Colonic mucosa (tissue), 4 donors: ENCODE measurements around the gene PTPRM. TPM values are rescaled to one million over a fixed set of nuclear protein-coding genes. Genes with fewer than 3 reads are reported as not detected.

Experiments
- DNase-seq: peaks from one replicate; pipeline ENCODE4 v3.0.0-alpha.2; 2020
- H3K27ac ChIP-seq: fragments of 200-600 bp; one replicate; pipeline ENCODE4 v1.8.0; 2021
- H3K27me3 ChIP-seq: fragments of 200-600 bp; one replicate; pipeline ENCODE4 v1.8.0; 2021
- H3K36me3 ChIP-seq: fragments of 200-600 bp; one replicate; pipeline ENCODE4 v1.8.0; 2021
- H3K4me1 ChIP-seq: fragments of 200-600 bp; one replicate; pipeline ENCODE4 v1.8.0; 2021; ENCODE audit warnings: mild to moderate bottlenecking
- H3K4me3 ChIP-seq: fragments of 200-600 bp; one replicate; pipeline ENCODE4 v1.8.0; 2021
- H3K9ac ChIP-seq, 2 donors: one replicate each; pipeline ENCODE4 v1.7.0; 2013; ENCODE audit warnings: control low read depth in 2 of 2, low read depth in 2 of 2, low read length in 2 of 2
- H3K9me3 ChIP-seq: fragments of 200-600 bp; one replicate; pipeline ENCODE4 v1.8.0; 2021
- intact Hi-C: fragments of 100-400 bp; cut with DNase I; formaldehyde crosslinking; loops from one replicate; pipeline ENCODE4 v1.14.1; 2022
- total RNA-seq, 2 donors: library from RNA; stranded (reverse); fragmentation: NEBNext Ultra II Directional in 1 of 2; extraction: Animal tissue kit (Norgen Biotek cat#: 25700) in 1 of 2; gene quantifications; one replicate each; pipeline ENCODE4 v1.2.1, GENCODE V29; 2021
- TF ChIP-seq, protein P1 (sequence below): fragments of 200-600 bp; IDR thresholded peaks from one replicate; pipeline ENCODE4 v1.8.0; 2022; ENCODE audit warnings: antibody characterized with exemption, mild to moderate bottlenecking
- donor health status: healthy.
- donor health status: DM: no; HTN: no; CAD: no.
- donor health status: DM: no; HTN: no; CAD: no.

Gene PTPRM
- total RNA-seq, 2 donors from 2014 or later, result 8.1 to 13.9 TPM

DNA sequence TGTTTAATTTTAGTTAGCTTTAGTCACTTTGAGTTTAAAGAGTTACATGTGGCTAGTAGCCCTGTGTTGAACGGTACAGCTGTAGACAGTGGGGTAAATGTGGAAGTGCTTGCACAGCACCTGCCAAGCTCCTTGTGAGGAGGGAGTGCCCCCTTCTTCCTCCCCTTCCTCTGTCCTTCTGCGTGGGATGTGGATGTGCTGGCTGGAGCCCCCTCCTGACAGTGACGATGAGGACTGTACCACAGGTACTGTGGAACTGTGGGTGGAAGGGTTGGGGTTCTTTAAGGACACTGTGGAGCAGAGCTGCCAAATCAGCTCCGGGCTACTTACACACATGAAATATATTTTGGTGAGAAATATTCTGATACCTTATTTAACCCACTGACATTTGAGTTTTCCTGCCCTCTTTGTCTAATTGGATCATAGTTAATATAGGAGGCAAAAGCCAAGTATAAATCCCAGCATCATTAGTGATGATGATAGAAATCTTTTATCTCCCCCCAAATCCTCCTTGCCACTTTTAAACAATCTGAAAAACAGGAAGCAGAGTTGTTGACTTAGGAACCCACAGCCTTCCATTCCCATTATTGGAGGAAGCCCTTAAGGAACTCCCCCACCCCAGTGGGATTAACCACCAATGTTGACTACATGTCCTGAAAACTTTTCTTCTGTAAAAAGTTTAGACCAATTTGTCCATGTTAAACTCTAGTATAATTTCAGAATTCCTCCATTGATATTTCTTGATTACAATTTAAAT lies 181.3 kb downstream of the PTPRM start:
- DNase-seq, result no peak
- Histone ChIP-seq H3K4me3 (no peak overlapping the region), H3K4me1 (no peaks in the 10 kb centered on the region), H3K27ac (no peak overlapping the region), H3K9me3 (no peaks in the 10 kb centered on the region), H3K27me3 (no peaks in the 10 kb centered on the region), H3K9ac (no peak overlapping the region), H3K36me3 (no peaks in the 10 kb centered on the region)
- intact Hi-C loops, result no loop called here
- TF ChIP-seq, protein P1, sequence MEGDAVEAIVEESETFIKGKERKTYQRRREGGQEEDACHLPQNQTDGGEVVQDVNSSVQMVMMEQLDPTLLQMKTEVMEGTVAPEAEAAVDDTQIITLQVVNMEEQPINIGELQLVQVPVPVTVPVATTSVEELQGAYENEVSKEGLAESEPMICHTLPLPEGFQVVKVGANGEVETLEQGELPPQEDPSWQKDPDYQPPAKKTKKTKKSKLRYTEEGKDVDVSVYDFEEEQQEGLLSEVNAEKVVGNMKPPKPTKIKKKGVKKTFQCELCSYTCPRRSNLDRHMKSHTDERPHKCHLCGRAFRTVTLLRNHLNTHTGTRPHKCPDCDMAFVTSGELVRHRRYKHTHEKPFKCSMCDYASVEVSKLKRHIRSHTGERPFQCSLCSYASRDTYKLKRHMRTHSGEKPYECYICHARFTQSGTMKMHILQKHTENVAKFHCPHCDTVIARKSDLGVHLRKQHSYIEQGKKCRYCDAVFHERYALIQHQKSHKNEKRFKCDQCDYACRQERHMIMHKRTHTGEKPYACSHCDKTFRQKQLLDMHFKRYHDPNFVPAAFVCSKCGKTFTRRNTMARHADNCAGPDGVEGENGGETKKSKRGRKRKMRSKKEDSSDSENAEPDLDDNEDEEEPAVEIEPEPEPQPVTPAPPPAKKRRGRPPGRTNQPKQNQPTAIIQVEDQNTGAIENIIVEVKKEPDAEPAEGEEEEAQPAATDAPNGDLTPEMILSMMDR, result no peak

DNA sequence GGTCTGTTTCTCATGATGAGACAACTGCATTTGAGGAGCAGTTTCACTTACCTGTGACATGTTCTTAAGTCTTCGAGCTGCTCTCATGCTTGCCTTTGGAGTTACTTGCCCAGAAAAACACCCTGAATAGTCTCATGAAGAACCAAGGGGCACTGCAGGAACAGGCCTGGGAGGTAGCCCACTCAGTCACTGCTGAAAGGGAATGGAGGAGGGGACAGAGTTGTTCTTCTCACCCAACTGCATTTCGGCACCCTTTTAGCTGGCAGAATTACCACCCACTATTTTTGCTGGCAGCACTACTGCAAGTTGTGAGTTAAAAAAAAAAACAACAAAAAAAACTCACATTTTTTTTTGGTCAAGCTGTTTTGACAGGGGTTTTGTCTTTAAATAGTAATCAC lies 181.9 kb downstream of the PTPRM start:
- Histone ChIP-seq H3K36me3 (no peaks in the 10 kb centered on the region), H3K4me1 (no peaks in the 10 kb centered on the region), H3K4me3 (no peak overlapping the region), H3K9ac (no peak overlapping the region), H3K9me3 (no peaks in the 10 kb centered on the region), H3K27ac (no peak overlapping the region), H3K27me3 (no peaks in the 10 kb centered on the region)
- TF ChIP-seq, protein P1, result no peak
- intact Hi-C loops, result no loop called here
- DNase-seq, result no peak

DNA sequence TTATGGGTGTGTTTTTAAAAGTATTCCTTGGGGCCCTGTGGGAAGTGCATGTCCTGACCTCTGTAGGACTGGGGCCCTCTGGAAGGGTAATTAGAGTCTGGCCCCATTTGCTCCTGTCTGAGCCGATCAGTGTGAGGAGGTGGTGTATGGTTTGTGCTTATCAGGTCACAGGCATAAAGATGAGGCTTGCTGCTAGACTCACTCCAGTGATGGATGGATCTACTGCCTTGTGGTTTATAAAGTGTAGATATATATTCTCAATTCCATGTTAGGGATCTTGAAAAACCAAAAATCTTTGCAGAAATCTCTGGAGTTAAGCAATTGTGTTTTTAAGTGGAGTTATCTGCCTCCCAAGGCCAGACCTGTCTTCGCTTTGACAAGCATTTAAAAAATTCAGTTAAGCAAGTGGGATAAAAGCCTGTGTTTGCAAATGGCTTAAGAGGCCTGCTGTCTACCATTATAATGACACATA lies 182.4 kb downstream of the PTPRM start:
- H3K4me3 ChIP-seq, result no peak overlapping the region
- H3K9me3 ChIP-seq, result no peaks in the 10 kb centered on the region
- no peaks in the 10 kb centered on the region for H3K4me1 ChIP-seq
- DNase-seq, result no peak
- H3K36me3 ChIP-seq, result no peaks in the 10 kb centered on the region
- no peaks in the 10 kb centered on the region for H3K27me3 ChIP-seq
- H3K9ac ChIP-seq, result no peak overlapping the region
- intact Hi-C loops, result no loop called here
- H3K27ac ChIP-seq, result no peak overlapping the region
- TF ChIP-seq, protein P1, result no peak

DNA sequence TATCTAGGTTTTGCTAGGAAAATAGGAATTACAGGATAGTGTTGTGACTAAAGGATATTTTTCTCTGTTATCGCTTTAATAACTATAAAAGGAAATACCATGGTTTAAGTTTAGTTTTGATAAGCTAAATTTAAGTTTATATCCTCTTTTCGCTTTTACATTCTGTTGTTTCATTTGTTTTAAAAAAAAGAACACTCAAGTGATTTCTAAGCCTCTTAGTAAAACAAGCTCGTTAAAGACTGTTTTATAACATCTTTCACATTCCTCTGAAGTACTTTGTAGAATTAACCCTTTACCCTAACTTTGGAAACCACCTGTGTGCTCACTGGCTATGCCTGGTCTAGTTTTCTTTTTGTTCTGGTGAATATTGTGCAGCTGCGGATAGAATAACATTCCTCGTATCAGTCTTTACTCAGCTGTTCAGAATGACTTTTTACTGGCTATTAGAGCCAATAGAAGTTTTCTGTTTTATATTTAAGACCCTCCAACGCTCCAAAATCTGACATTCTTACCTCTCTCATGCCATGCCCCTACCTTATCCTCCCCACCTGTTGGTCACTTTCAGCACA lies 183.1 kb downstream of the PTPRM start:
- DNase-seq, result no peak
- intact Hi-C loops, result no loop called here
- no peak overlapping the region for H3K4me3 ChIP-seq
- TF ChIP-seq, protein P1, result no peak
- H3K9ac ChIP-seq, result no peak overlapping the region
- H3K9me3 ChIP-seq, result no peaks in the 10 kb centered on the region
- H3K36me3 ChIP-seq, result no peaks in the 10 kb centered on the region
- H3K4me1 ChIP-seq, result no peaks in the 10 kb centered on the region
- H3K27ac ChIP-seq, result no peak overlapping the region
- no peaks in the 10 kb centered on the region for H3K27me3 ChIP-seq

DNA sequence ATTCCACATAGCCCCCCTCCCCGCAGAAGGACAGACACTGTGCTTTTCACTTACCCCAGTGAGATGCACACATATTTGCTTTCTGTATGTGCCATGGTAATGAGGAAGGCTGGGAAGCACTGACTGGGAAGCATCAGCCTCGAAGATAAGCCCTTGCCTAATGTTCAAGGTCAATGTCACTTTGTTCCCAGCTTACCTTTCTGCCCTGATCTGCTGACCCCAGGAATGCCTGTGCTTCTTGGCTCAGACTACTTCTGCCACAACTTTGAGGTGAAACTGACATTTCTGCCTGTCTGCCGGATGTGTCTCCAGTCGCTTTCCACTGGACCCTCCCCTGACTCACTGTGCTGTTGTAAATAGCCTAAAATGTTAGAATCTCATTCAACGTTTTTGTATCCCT lies 183.8 kb downstream of the PTPRM start:
- no peak overlapping the region for H3K27ac ChIP-seq
- TF ChIP-seq, protein P1, result no peak
- no peaks in the 10 kb centered on the region for H3K27me3 ChIP-seq
- no peak for DNase-seq
- H3K36me3 ChIP-seq, result no peaks in the 10 kb centered on the region
- intact Hi-C loops, result no loop called here
- no peaks in the 10 kb centered on the region for H3K9me3 ChIP-seq
- no peak overlapping the region for H3K4me3 ChIP-seq
- no peak overlapping the region for H3K9ac ChIP-seq
- H3K4me1 ChIP-seq, result no peaks in the 10 kb centered on the region
